HepG2 (cell line): ENCODE results near the gene SP6. TPM values are rescaled to one million over a fixed set of nuclear protein-coding genes. Genes with fewer than 3 reads are reported as not detected.

ENCODE experiments used
- GMEB1 ChIP-seq: sonication (generic); formaldehyde crosslinking; IDR thresholded peaks from 2 replicates; pipeline ENCODE4 v1.5.1; 2020; ENCODE audit warnings: missing genetic modification reagents, mild to moderate bottlenecking, borderline replicate concordance
- HDAC6 ChIP-seq: fragments of 200-600 bp; sonication (generic); IDR thresholded peaks from 2 replicates; pipeline ENCODE4 v1.7.0; 2017; ENCODE audit warnings: mild to moderate bottlenecking, antibody characterized with exemption, low read length, low read depth
- HMGXB3 ChIP-seq: sonication (generic); formaldehyde crosslinking; IDR thresholded peaks from 2 replicates; pipeline ENCODE4 v1.4.0; 2020; ENCODE audit warnings: missing genetic modification reagents, borderline replicate concordance
- HNF1A ChIP-seq, 2 experiments: sonication (generic) in 1 of 2; formaldehyde crosslinking in 1 of 2; IDR thresholded peaks; 2 replicates each; pipeline versions ENCODE4 v1.4.0 to v1.6.1; 2016 to 2020; ENCODE audit warnings: borderline replicate concordance in 1 of 2, low read depth in 1 of 2, mild to moderate bottlenecking in 1 of 2, missing genetic modification reagents in 1 of 2
- ISL2 ChIP-seq: sonication (generic); formaldehyde crosslinking; IDR thresholded peaks from 2 replicates; pipeline ENCODE4 v1.5.0; 2020; ENCODE audit warnings: missing genetic modification reagents
- KLF6 ChIP-seq: IDR thresholded peaks from 2 replicates; pipeline ENCODE4 v1.8.0; 2016; ENCODE audit warnings: missing biosample characterization, missing genetic modification reagents
- PHF21A ChIP-seq: sonication (generic); formaldehyde crosslinking; IDR thresholded peaks from 2 replicates; pipeline ENCODE4 v1.5.0; 2020; ENCODE audit warnings: mild to moderate bottlenecking, missing genetic modification reagents
- SALL2 ChIP-seq: sonication (generic); formaldehyde crosslinking; IDR thresholded peaks from 2 replicates; pipeline ENCODE4 v1.8.1; 2023; ENCODE audit warnings: mild to moderate bottlenecking, missing genetic modification reagents, inconsistent platforms
- THAP9 ChIP-seq: sonication (generic); formaldehyde crosslinking; IDR thresholded peaks from 2 replicates; pipeline ENCODE4; 2020; ENCODE audit warnings: missing genetic modification reagents, mild to moderate bottlenecking, borderline replicate concordance
- XBP1 ChIP-seq: sonication (generic); formaldehyde crosslinking; IDR thresholded peaks from 2 replicates; pipeline ENCODE4 v1.5.0; 2020; ENCODE audit warnings: missing genetic modification reagents
- ZFP36 ChIP-seq: fragments of 150-350 bp; IDR thresholded peaks from 2 replicates; pipeline ENCODE4 v1.6.1; 2018; ENCODE audit warnings: borderline replicate concordance, low read length, low read depth; ENCODE audit not compliant: partially characterized antibody
- ZMAT3 ChIP-seq: sonication (generic); formaldehyde crosslinking; conservative IDR thresholded peaks from 2 replicates; pipeline ENCODE4 v1.7.0; 2021; ENCODE audit warnings: missing genetic modification reagents
- polyA plus RNA-seq, 8 experiments: library from polyadenylated mRNA; depleted of rRNA in 3 of 8; stranded (reverse) in 7 of 8; unstranded in 1 of 8; fragments of >200 nt; fragmentation: Illumina TruSeq in 4 of 8; extraction: Trizol in 4 of 8; gene quantifications; 2 replicates each; pipeline versions ENCODE4 v1.2.1 to v1.2.3, GENCODE V29; 2011 to 2016; ENCODE audit warnings: low read depth in 4 of 8, missing spikeins in 1 of 8, mixed read lengths in 1 of 8; ENCODE audit not compliant: insufficient read depth in 1 of 8
- total RNA-seq, 5 experiments: library from RNA; depleted of rRNA; stranded (reverse); fragments of >200 nt; fragmentation: Illumina TruSeq; extraction: Trizol; gene quantifications; 2 replicates each; pipeline ENCODE4 v1.2.3, GENCODE V29; 2016; ENCODE audit warnings: low read depth in 1 of 5

The SP6 gene
- total and polyA plus RNA-seq, 2 of the 13 experiments (the other 11 are each of a cell fraction or from before 2014, with no cell fraction given): 0.07 TPM

GRCh38 chr17:47850692-47851573 lies at the start of gene SP6 (continued):
- TF ChIP-seq GMEB1 (CRISPR knock-in tag) (peak; percentile 34; the same call in 1 of the 2 replicates), HNF1A (IDR thresholded peaks at IDR 0.05; ENCODE audit: low read depth) (no peak), HNF1A (CRISPR knock-in tag; IDR thresholded peaks at IDR 0.05; ENCODE audit: borderline replicate concordance) (peak; percentile 27; the same call in 1 of the 2 replicates), THAP9 (CRISPR knock-in tag) (no peak; the same call in 1 of the 2 replicates), SALL2 (CRISPR knock-in tag) (peak; percentile 64; the same call in 1 of the 2 replicates), ZMAT3 (0 out of 2 replicates have a peak, but pooled peaks have one; percentile 58), PHF21A (CRISPR knock-in tag) (peak; percentile 74; the same call in 1 of the 2 replicates), HMGXB3 (CRISPR knock-in tag) (no peak), HDAC6 (no peak), ISL2 (CRISPR knock-in tag) (peak; percentile 20; the same call in 1 of the 2 replicates), ZFP36 (no peak), KLF6 (peak; percentile 89), XBP1 (CRISPR knock-in tag) (no peak)
